ENCODE results near the gene SAP130.

The SAP130 gene

GRCh38 chr2:127893494-127893893, 134.4 kb downstream of the SAP130 start:
- Histone ChIP-seq H3K27me3 (no peaks in the 10 kb centered on the region), H3K4me3 (ENCODE audit: low read depth, low read length) (no peak overlapping the region), H3K9me3 (no peaks in the 10 kb centered on the region), H3K4me1 (no peaks in the 10 kb centered on the region), H3K36me3 (no peaks in the 10 kb centered on the region)
- no peak for DNase-seq
- TF ChIP-seq CTCF (IDR thresholded peaks at IDR 0.05; ENCODE audit: low read depth, low read length): no peak

- no peak for TF ChIP-seq CTCF (IDR thresholded peaks at IDR 0.05; ENCODE audit: low read depth, low read length)
- H3K36me3 ChIP-seq: no peaks in the 10 kb centered on the region
These were observed 134.8 kb downstream of the SAP130 start for GRCh38 chr2:127893033-127893432.

GRCh38 chr2:127891811-127892210, 136.0 kb downstream of the SAP130 start:
- Histone ChIP-seq H3K4me3 (ENCODE audit: low read depth, low read length) (no peak overlapping the region), H3K9me3 (no peaks in the 10 kb centered on the region), H3K27me3 (no peaks in the 10 kb centered on the region), H3K36me3 (no peaks in the 10 kb centered on the region), H3K4me1 (no peaks in the 10 kb centered on the region)
- DNase-seq: no peak
- no peak for TF ChIP-seq CTCF (IDR thresholded peaks at IDR 0.05; ENCODE audit: low read depth, low read length)

More at GRCh38 chr2:127893033-127893432, 134.8 kb downstream of the SAP130 start:
- no peaks in the 10 kb centered on the region for H3K9me3 ChIP-seq
- DNase-seq: no peak
- H3K4me3 ChIP-seq (ENCODE audit: low read depth, low read length): no peak overlapping the region
- H3K4me1 ChIP-seq: no peaks in the 10 kb centered on the region
- no peaks in the 10 kb centered on the region for H3K27me3 ChIP-seq
